Nephron (organoid): ENCODE data around the gene SYT7.

Source experiments
- H3K27ac Mint-ChIP-seq, 3 experiments: 2 replicates each; pipeline ENCODE4 v1.8.0; 2020; ENCODE audit warnings: mixed read lengths in 3 of 3, mild to moderate bottlenecking in 2 of 3, moderate library complexity in 1 of 3
- H3K27me3 Mint-ChIP-seq: 2 replicates; pipeline ENCODE4 v1.8.0; 2021; ENCODE audit warnings: low read depth, mild to moderate bottlenecking, moderate library complexity, mixed read lengths
- H3K36me3 Mint-ChIP-seq: 2 replicates; pipeline ENCODE4 v1.8.0; 2020; ENCODE audit warnings: low read depth, mixed read lengths
- H3K4me1 Mint-ChIP-seq: 2 replicates; pipeline ENCODE4 v1.8.0; 2020; ENCODE audit warnings: mixed read lengths
- H3K4me3 Mint-ChIP-seq, 3 experiments: 2 replicates each; pipeline ENCODE4 v1.8.0; 2020; ENCODE audit warnings: mild to moderate bottlenecking in 3 of 3, mixed read lengths in 3 of 3, moderate library complexity in 2 of 3
- H3K9me3 Mint-ChIP-seq: 2 replicates; pipeline ENCODE4 v1.8.0; 2020; ENCODE audit warnings: mixed read lengths
- TF ChIP-seq, protein P1 (sequence below), 3 experiments: fragments of 200-600 bp; sonication (generic); IDR thresholded peaks; one replicate each; pipeline ENCODE4 v1.5.0; 2021; ENCODE audit warnings: antibody characterized with exemption in 3 of 3; ENCODE audit not compliant: unreplicated experiment in 3 of 3

The SYT7 gene

DNA sequence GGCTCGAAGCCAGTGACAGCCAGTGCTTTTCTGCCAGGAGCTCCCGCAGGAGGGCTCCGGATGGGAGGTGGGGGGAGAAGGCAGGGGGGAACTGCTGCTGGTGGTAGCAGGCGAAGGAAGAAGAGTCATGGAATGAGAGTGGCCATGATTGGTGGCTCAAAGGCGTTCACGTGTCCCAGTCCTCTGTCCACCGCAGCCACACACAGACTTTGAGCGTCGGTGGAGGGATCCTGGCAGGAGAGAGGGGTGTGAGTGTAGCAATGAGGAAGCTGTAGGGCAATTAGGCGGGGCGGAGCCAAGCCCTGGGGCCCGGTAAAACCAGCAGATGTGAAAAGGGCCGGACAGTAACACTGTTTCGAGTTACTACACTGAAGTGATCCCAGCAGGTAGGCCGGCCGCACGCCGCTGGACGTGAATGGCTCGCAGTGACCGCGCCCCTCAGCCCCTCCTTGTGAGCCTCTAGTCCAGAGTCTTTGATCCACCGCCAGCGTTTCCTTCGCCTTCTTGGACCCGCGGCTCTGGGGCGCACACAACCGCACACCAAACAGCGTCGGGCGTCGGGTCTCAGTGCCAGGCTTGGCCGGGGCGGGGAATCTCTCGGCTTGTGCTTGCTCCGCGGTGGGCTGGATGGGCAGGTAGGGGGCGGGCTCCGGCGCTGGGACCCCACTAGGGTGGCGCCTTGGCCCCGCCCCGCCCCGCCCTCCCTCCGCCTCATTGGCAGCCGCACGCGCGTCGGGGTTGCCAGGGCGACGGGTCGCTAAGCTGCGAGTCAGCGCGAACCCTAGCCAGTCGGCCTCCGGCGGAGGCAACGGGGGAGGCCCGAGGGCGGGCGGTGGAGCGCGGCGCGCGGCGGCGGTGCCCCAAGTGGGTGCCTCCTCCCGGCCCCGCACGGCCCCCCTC, 72.7 kb downstream of the SYT7 start, which contains the start of gene LRRC10B:
LRRC10B (plus strand) TSS at position 788 of the 900 bp plus-strand sequence. CDS start 250 bp downstream, outside the sequence.
- H3K36me3 Mint-ChIP-seq: no peaks in the 10 kb centered on the region
- peaks cover 79% of the 10 kb centered on the region for H3K27me3 Mint-ChIP-seq
- TF ChIP-seq, protein P1, sequence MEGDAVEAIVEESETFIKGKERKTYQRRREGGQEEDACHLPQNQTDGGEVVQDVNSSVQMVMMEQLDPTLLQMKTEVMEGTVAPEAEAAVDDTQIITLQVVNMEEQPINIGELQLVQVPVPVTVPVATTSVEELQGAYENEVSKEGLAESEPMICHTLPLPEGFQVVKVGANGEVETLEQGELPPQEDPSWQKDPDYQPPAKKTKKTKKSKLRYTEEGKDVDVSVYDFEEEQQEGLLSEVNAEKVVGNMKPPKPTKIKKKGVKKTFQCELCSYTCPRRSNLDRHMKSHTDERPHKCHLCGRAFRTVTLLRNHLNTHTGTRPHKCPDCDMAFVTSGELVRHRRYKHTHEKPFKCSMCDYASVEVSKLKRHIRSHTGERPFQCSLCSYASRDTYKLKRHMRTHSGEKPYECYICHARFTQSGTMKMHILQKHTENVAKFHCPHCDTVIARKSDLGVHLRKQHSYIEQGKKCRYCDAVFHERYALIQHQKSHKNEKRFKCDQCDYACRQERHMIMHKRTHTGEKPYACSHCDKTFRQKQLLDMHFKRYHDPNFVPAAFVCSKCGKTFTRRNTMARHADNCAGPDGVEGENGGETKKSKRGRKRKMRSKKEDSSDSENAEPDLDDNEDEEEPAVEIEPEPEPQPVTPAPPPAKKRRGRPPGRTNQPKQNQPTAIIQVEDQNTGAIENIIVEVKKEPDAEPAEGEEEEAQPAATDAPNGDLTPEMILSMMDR (IDR thresholded peaks at IDR 0.05; ENCODE audit: unreplicated experiment in 3 of 3): no peak
- no peaks in the 10 kb centered on the region for H3K9me3 Mint-ChIP-seq
- H3K27ac Mint-ChIP-seq: no peak within 1 kb of the TSS
- H3K4me1 Mint-ChIP-seq: peaks cover 40% of the 10 kb centered on the region
- peak within 1 kb of the TSS; percentile 66 to 72 (median 71) for H3K4me3 Mint-ChIP-seq

DNA sequence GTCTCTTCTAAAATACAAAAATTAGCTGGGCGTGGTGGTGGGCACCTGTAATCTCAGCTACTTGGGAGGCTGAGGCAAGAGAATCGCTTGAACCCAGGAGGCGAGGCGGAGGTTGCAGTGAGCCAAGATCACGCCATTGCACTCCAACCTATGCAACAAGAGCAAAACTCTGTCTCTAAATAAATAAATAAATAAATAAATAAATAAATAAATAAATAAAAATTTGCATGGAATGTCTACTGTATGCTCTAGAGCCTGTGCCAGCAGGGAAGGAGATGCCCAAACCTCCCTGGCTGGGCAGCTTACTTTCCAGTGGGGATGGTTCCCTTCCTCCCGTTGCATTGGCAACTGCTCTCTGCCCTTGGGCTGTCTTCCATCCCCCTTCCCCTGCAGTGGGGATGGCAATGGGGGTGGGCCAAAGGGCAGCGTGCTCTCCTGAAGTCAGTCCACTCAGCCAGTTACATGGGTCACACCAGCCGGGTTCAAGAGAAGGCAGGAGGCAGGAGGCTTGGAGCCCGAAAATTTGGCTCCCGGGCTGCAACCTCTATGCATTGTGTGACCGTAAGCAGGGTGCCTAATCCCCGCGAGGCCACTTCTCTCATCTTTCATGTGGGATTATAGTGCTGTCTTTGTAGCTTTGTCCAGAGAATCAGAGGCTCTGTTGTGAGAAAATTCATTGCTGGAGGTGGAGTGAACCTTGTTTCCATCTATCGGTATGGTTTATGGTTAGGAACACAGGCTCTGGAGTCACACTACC, 73.7 kb downstream of the SYT7 start:
- peaks cover 71% of the 10 kb centered on the region for H3K27me3 Mint-ChIP-seq
- no peaks in the 10 kb centered on the region for H3K36me3 Mint-ChIP-seq
- TF ChIP-seq, protein P1 (IDR thresholded peaks at IDR 0.05; ENCODE audit: unreplicated experiment in 3 of 3): no peak
- peaks cover 33% of the 10 kb centered on the region for H3K4me1 Mint-ChIP-seq
- no peak overlapping the region for H3K27ac Mint-ChIP-seq
- H3K4me3 Mint-ChIP-seq: peak overlapping the region; percentile 66 to 72 (median 71)
- H3K9me3 Mint-ChIP-seq: no peaks in the 10 kb centered on the region

DNA sequence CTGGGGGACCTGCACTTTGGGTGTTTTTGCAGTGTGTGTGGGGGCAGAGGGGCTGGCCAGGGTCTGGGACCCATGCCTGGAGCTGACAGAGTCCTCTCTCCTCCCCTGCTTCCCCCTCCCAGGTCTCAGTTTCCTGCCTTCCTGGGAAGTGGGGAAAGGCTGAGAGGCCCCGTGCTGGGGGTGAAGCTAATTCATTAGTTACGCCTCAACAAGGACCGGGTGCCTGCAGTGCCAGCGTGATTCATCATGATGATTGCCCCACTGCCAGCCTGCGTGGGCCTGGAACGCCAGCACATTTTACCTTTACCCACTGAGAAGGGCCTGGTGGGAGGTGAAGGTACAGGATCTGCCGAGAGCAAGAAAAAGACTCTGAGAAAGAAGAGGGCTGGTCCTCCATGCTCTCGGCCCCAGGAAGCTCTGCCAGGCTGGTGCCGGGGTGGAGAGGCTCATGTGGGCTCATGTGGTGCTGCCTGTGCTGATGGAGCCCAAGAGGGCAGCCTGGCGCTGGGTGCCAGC, 75.2 kb downstream of the SYT7 start:
- TF ChIP-seq, protein P1 (IDR thresholded peaks at IDR 0.05; ENCODE audit: unreplicated experiment in 3 of 3): no peak
- H3K9me3 Mint-ChIP-seq: no peaks in the 10 kb centered on the region

DNA sequence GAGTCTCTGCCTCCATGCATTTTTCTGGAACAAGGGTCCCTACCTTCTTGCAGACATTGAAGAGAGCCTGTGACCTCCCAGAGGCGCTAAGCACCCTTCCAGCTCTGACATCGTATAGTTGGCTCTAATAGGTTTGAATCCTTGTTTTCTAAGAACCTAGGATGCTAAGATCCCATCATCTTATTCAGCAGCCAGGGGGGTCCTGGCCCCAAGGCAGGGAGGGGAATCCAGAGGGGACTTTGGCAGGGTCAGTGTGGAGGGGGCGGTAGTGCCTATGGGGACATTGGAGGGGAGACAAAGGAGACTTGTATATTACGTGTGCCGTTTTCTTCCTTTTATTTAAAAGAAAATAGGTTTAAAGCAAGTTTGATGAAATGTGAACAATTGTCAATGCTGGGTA, 75.8 kb downstream of the SYT7 start:
- Mint-ChIP-seq H3K4me3 (peak overlapping the region in 1 of 3 experiments; percentile 44), H3K27me3 (peaks cover 54% of the 10 kb centered on the region), H3K9me3 (no peaks in the 10 kb centered on the region)

More for the DNA sequence above, 75.2 kb downstream of the SYT7 start:
- H3K27ac Mint-ChIP-seq: no peak overlapping the region
- H3K4me1 Mint-ChIP-seq: peaks cover 25% of the 10 kb centered on the region
- H3K27me3 Mint-ChIP-seq: peaks cover 60% of the 10 kb centered on the region
- H3K36me3 Mint-ChIP-seq: no peaks in the 10 kb centered on the region
- no peak overlapping the region for H3K4me3 Mint-ChIP-seq

DNA sequence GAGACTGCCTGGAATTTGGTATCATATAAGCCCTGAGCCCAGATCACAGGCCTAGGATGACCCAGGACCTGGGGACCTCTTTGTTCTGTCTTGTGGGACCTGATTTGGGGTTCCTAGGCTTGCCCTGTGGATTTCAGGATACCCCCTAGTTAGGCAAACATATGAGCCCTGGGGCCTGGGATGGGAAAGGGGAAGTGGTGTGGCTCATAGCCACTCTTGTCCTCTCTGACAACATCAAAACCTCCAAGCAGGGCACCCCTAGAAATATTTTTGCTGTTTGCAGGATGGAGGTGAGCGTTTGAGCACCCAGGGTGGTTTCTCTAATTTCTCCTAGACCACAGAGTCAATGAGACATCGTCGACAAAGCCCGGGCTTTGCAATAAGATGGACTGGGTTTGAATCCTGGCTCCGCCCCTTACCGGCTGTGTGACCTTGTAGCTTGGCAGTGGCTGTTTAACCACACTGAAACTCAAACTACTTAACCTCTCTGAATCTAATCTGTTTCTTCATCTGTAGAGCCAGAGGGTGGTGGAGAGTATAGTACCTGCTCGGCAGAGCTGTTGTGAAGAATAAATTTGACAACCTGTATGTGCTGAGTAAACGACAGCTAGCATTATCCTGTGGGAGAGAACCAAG, 77.6 kb downstream of the SYT7 start:
- Mint-ChIP-seq H3K36me3 (no peaks in the 10 kb centered on the region), H3K27me3 (peaks cover 47% of the 10 kb centered on the region), H3K4me1 (peaks cover 23% of the 10 kb centered on the region), H3K4me3 (no peak overlapping the region), H3K27ac (no peak overlapping the region), H3K9me3 (no peaks in the 10 kb centered on the region)
- TF ChIP-seq, protein P1 (IDR thresholded peaks at IDR 0.05; ENCODE audit: unreplicated experiment in 3 of 3): no peak

More for the DNA sequence above, 75.8 kb downstream of the SYT7 start:
- Mint-ChIP-seq H3K36me3 (no peaks in the 10 kb centered on the region), H3K4me1 (peaks cover 23% of the 10 kb centered on the region), H3K27ac (no peak overlapping the region)
- TF ChIP-seq, protein P1 (IDR thresholded peaks at IDR 0.05; ENCODE audit: unreplicated experiment in 3 of 3): no peak
